Trophoblast cell (in vitro differentiated cells and primary cell): ENCODE measurements around the gene SERPINA3.

Source experiments
- DNase-seq, 2 donors: peaks; one replicate each; pipeline ENCODE4 v3.0.0-alpha.2; 2016
- H2AFZ ChIP-seq: 2 replicates; pipeline ENCODE4 v1.6.1; 2013; ENCODE audit warnings: low read length, moderate library complexity, mild to moderate bottlenecking; ENCODE audit not compliant: insufficient read depth, poor library complexity
- H2AK5ac ChIP-seq: 2 replicates; pipeline ENCODE4 v1.6.1; 2013; ENCODE audit warnings: mild to moderate bottlenecking, low read length
- H2BK120ac ChIP-seq: 2 replicates; pipeline ENCODE4 v1.6.1; 2013; ENCODE audit warnings: low read length, mild to moderate bottlenecking, moderate library complexity; ENCODE audit not compliant: insufficient read depth, poor library complexity
- H2BK12ac ChIP-seq: 2 replicates; pipeline ENCODE4 v1.6.1; 2013; ENCODE audit warnings: mild to moderate bottlenecking, low read length, moderate library complexity
- H2BK5ac ChIP-seq: 2 replicates; pipeline ENCODE4 v1.6.1; 2013; ENCODE audit warnings: low read length, low read depth, moderate library complexity, mild to moderate bottlenecking; ENCODE audit not compliant: poor library complexity
- H3K14ac ChIP-seq: 2 replicates; pipeline ENCODE4 v1.6.1; 2013; ENCODE audit warnings: mild to moderate bottlenecking, low read length
- H3K18ac ChIP-seq: 2 replicates; pipeline ENCODE4 v1.6.1; 2013; ENCODE audit warnings: mild to moderate bottlenecking, low read length
- H3K23ac ChIP-seq: 2 replicates; pipeline ENCODE4 v1.6.1; 2013; ENCODE audit warnings: low read length
- H3K27ac ChIP-seq: 2 replicates; pipeline ENCODE4 v1.5.1; 2013; ENCODE audit warnings: low read depth, mild to moderate bottlenecking, inconsistent platforms, low read length, moderate library complexity
- H3K27me3 ChIP-seq: 2 replicates; pipeline ENCODE4 v1.6.1; 2013; ENCODE audit warnings: inconsistent platforms, mild to moderate bottlenecking, low read length, moderate library complexity; ENCODE audit not compliant: insufficient read depth
- H3K36me3 ChIP-seq, 2 experiments: 1 replicate in 1 of 2; 2 replicates in 1 of 2; pipeline ENCODE4 v1.6.1; 2013; ENCODE audit warnings: low read length in 2 of 2, mild to moderate bottlenecking in 2 of 2, moderate library complexity in 1 of 2; ENCODE audit not compliant: insufficient read depth in 2 of 2, control insufficient read depth in 1 of 2
- H3K4ac ChIP-seq: 2 replicates; pipeline ENCODE4 v1.6.1; 2013; ENCODE audit warnings: low read depth, mild to moderate bottlenecking, low read length, moderate library complexity
- H3K4me1 ChIP-seq, 2 experiments: 1 replicate in 1 of 2; 2 replicates in 1 of 2; pipeline ENCODE4 v1.6.1; 2013; ENCODE audit warnings: low read length in 2 of 2, mild to moderate bottlenecking in 2 of 2, moderate library complexity in 1 of 2; ENCODE audit not compliant: insufficient read depth in 2 of 2, control insufficient read depth in 1 of 2
- H3K4me2 ChIP-seq: 2 replicates; pipeline ENCODE4 v1.6.1; 2013; ENCODE audit warnings: inconsistent platforms, mild to moderate bottlenecking, low read length, moderate library complexity
- H3K4me3 ChIP-seq: 2 replicates; pipeline ENCODE4 v1.5.1; 2013; ENCODE audit warnings: mild to moderate bottlenecking, low read depth, low read length, inconsistent platforms
- H3K79me1 ChIP-seq: one replicate; pipeline ENCODE4 v1.6.1; 2013; ENCODE audit warnings: low read length
- H3K79me2 ChIP-seq: 2 replicates; pipeline ENCODE4 v1.6.1; 2013; ENCODE audit warnings: low read length, mild to moderate bottlenecking; ENCODE audit not compliant: control insufficient read depth, insufficient read depth, poor library complexity
- H3K9ac ChIP-seq: 2 replicates; pipeline ENCODE4 v1.6.1; 2013; ENCODE audit warnings: mild to moderate bottlenecking, low read length
- H3K9me3 ChIP-seq: 2 replicates; pipeline ENCODE4 v1.6.1; 2013; ENCODE audit warnings: low read depth, mild to moderate bottlenecking, control low read depth, inconsistent platforms, low read length; ENCODE audit not compliant: insufficient read depth
- H4K12ac ChIP-seq: 2 replicates; pipeline ENCODE4 v1.6.1; 2013; ENCODE audit warnings: low read depth, mild to moderate bottlenecking, low read length, moderate library complexity
- H4K8ac ChIP-seq: 2 replicates; pipeline ENCODE4 v1.6.1; 2013; ENCODE audit warnings: low read depth, mild to moderate bottlenecking, low read length, moderate library complexity
- H4K91ac ChIP-seq: one replicate; pipeline ENCODE4 v1.6.1; 2013; ENCODE audit warnings: low read depth, mild to moderate bottlenecking, low read length, moderate library complexity
- WGBS: extraction: QIAGEN DNeasy Blood & Tissue Kit; methylation state at CpG from one replicate; pipeline ENCODE4 v1.1.7; 2013; ENCODE audit warnings: missing lambda C conversion rate; ENCODE audit not compliant: insufficient read length, insufficient coverage; ENCODE audit errors: extremely low coverage; 5-methylcytosine and 5-hydroxymethylcytosine counted together

Gene SERPINA3

GRCh38 chr14:94569381-94570001, 42.7 kb upstream of the SERPINA3 start:
- H2BK5ac ChIP-seq, result no peak overlapping the region
- no peak overlapping the region for H4K91ac ChIP-seq
- no peak overlapping the region for H3K4me2 ChIP-seq
- no peak overlapping the region for H2AFZ ChIP-seq
- H2BK12ac ChIP-seq, result no peak overlapping the region
- no peak overlapping the region for H3K18ac ChIP-seq
- no peak overlapping the region for H3K4me3 ChIP-seq
- H3K4ac ChIP-seq, result no peak overlapping the region
- H3K79me2 ChIP-seq, result no peaks in the 10 kb centered on the region
- peaks cover 5 to 9% of the 10 kb centered on the region in 2 experiments for H3K4me1 ChIP-seq
- no peak overlapping the region for H2BK120ac ChIP-seq
- H3K27ac ChIP-seq, result no peak overlapping the region
- no peak overlapping the region for H2AK5ac ChIP-seq
- no peaks in the 10 kb centered on the region for H3K36me3 ChIP-seq
- H3K9ac ChIP-seq, result no peak overlapping the region
- no peak overlapping the region for H4K12ac ChIP-seq
- H3K14ac ChIP-seq, result no peak overlapping the region
- no peaks in the 10 kb centered on the region for H3K27me3 ChIP-seq
- H3K9me3 ChIP-seq, result no peaks in the 10 kb centered on the region
- no peak overlapping the region for H3K23ac ChIP-seq
- WGBS, result no CpG with 5 or more reads among the region's 20 CpGs
- DNase-seq, result no peak
- H3K79me1 ChIP-seq, result no peaks in the 10 kb centered on the region
- no peak overlapping the region for H4K8ac ChIP-seq

DNA sequence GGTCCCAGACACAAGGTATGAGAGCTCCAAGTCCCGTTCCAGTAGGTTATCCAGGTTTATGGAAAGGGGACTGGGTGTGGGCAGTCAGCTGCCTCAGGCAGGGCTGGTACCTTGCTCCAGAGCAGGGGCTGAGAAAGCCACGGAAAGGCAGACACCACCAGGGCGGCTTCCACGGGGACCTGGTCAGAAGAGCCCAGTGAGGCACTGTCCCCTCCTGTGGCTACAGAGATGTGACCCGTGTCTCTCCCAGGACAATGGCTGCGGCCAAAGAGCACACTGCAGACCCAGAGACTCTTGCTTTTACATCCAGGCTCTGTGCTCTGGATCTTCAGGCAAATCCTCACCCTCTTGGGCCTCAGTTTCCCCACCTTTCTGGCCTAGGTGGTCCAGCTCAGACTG, 42.2 kb upstream of the SERPINA3 start:
- H2BK12ac ChIP-seq, result no peak overlapping the region
- no peak overlapping the region for H3K27ac ChIP-seq
- H3K79me1 ChIP-seq, result no peaks in the 10 kb centered on the region
- no peak overlapping the region for H3K4me3 ChIP-seq
- no peak overlapping the region for H4K8ac ChIP-seq
- no peak overlapping the region for H2AFZ ChIP-seq
- H3K27me3 ChIP-seq, result no peaks in the 10 kb centered on the region
- no peak overlapping the region for H3K14ac ChIP-seq
- H3K4me2 ChIP-seq, result no peak overlapping the region
- H3K23ac ChIP-seq, result no peak overlapping the region
- H3K4me1 ChIP-seq, result peaks cover 5 to 9% of the 10 kb centered on the region in 2 experiments
- no CpG with 5 or more reads among the region's 6 CpGs for WGBS
- DNase-seq, result no peak
- H3K9ac ChIP-seq, result no peak overlapping the region
- no peak overlapping the region for H3K4ac ChIP-seq
- no peak overlapping the region for H3K18ac ChIP-seq
- no peak overlapping the region for H4K91ac ChIP-seq
- H2BK120ac ChIP-seq, result no peak overlapping the region
- no peak overlapping the region for H4K12ac ChIP-seq
- no peaks in the 10 kb centered on the region for H3K36me3 ChIP-seq
- no peaks in the 10 kb centered on the region for H3K79me2 ChIP-seq
- H2AK5ac ChIP-seq, result no peak overlapping the region
- H3K9me3 ChIP-seq, result no peaks in the 10 kb centered on the region
- no peak overlapping the region for H2BK5ac ChIP-seq

- H2BK5ac ChIP-seq, result no peak overlapping the region
- H3K14ac ChIP-seq, result no peak overlapping the region
- H3K23ac ChIP-seq, result no peak overlapping the region
- no CpG with 5 or more reads among the region's 9 CpGs for WGBS
- H2AK5ac ChIP-seq, result no peak overlapping the region
- H3K27ac ChIP-seq, result no peak overlapping the region
- no peak overlapping the region for H3K9ac ChIP-seq
- H4K8ac ChIP-seq, result no peak overlapping the region
- H4K91ac ChIP-seq, result no peak overlapping the region
- H3K18ac ChIP-seq, result no peak overlapping the region
- H3K9me3 ChIP-seq, result no peaks in the 10 kb centered on the region
- no peaks in the 10 kb centered on the region for H3K79me1 ChIP-seq
- no peak overlapping the region for H2BK12ac ChIP-seq
- no peak for DNase-seq
- no peaks in the 10 kb centered on the region for H3K36me3 ChIP-seq
- no peak overlapping the region for H2BK120ac ChIP-seq
- peaks cover 5 to 9% of the 10 kb centered on the region in 2 experiments for H3K4me1 ChIP-seq
- H3K4ac ChIP-seq, result no peak overlapping the region
- no peak overlapping the region for H3K4me3 ChIP-seq
- no peak overlapping the region for H2AFZ ChIP-seq
- H4K12ac ChIP-seq, result no peak overlapping the region
- no peaks in the 10 kb centered on the region for H3K27me3 ChIP-seq
- H3K79me2 ChIP-seq, result no peaks in the 10 kb centered on the region
- H3K4me2 ChIP-seq, result no peak overlapping the region
Measured at GRCh38 chr14:94570440-94570839, 41.8 kb upstream of the SERPINA3 start.

DNA sequence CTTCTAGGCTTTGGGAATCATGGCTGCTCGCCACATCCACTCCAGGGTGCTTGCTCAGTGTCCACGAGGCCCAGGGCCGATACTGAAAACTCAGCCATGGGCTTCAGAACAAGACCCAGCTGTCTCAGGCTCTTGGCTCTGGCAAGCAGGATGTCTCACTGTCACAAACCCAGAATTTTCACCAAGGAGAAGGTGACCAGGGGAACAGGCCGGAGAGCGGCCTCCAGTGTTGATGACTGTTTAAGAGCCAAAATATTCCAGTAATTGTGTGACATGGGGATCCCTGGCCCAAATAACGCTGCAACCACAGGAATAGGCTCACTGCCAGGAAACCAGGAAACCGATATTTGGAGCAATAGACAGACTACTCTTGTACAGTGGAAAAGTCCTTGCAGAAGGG, 40.8 kb upstream of the SERPINA3 start:
- H3K9me3 ChIP-seq, result no peaks in the 10 kb centered on the region
- no peak overlapping the region for H3K23ac ChIP-seq
- H3K27ac ChIP-seq, result no peak overlapping the region
- no peak overlapping the region for H3K4me3 ChIP-seq
- H2AFZ ChIP-seq, result no peak overlapping the region
- H4K8ac ChIP-seq, result no peak overlapping the region
- no peak overlapping the region for H3K14ac ChIP-seq
- H4K12ac ChIP-seq, result no peak overlapping the region
- no peak overlapping the region for H2BK12ac ChIP-seq
- H2BK5ac ChIP-seq, result no peak overlapping the region
- no peak overlapping the region for H4K91ac ChIP-seq
- no peak overlapping the region for H2AK5ac ChIP-seq
- no peaks in the 10 kb centered on the region for H3K79me1 ChIP-seq
- H3K18ac ChIP-seq, result no peak overlapping the region
- no peak for DNase-seq
- H3K4ac ChIP-seq, result no peak overlapping the region
- H3K79me2 ChIP-seq, result no peaks in the 10 kb centered on the region
- H3K36me3 ChIP-seq, result no peaks in the 10 kb centered on the region
- H3K27me3 ChIP-seq, result no peaks in the 10 kb centered on the region
- H2BK120ac ChIP-seq, result no peak overlapping the region
- H3K9ac ChIP-seq, result no peak overlapping the region
- peaks cover 5 to 9% of the 10 kb centered on the region in 2 experiments for H3K4me1 ChIP-seq
- no CpG with 5 or more reads among the region's 7 CpGs for WGBS
- H3K4me2 ChIP-seq, result no peak overlapping the region
